Nephron progenitor cell (in vitro differentiated cells): ENCODE results near the gene NAV1.
A peak's percentile ranks its signal among the peaks of the same experiment; 100 is the strongest.
"Not testable (repeated sequence)": the region's sequence is repeated elsewhere in the genome, so short reads cannot be mapped to it uniquely, and the experiment has no call there.

Experiments used
- DNase-seq: peaks from one replicate; pipeline ENCODE4 v3.0.0; 2021
- H3K27ac Mint-ChIP-seq: 2 replicates; pipeline ENCODE4 v1.8.0; 2021; ENCODE audit warnings: mild to moderate bottlenecking, moderate library complexity, mixed read lengths
- H3K27me3 Mint-ChIP-seq: 2 replicates; pipeline ENCODE4 v1.8.0; 2021; ENCODE audit warnings: mild to moderate bottlenecking, low read depth, mixed read lengths; ENCODE audit not compliant: poor library complexity
- H3K36me3 Mint-ChIP-seq: 2 replicates; pipeline ENCODE4 v1.8.0; 2021; ENCODE audit warnings: low read depth, mixed read lengths
- H3K4me1 Mint-ChIP-seq: 2 replicates; pipeline ENCODE4 v1.8.0; 2021; ENCODE audit warnings: mixed read lengths
- H3K4me3 Mint-ChIP-seq: 2 replicates; pipeline ENCODE4 v1.8.0; 2021; ENCODE audit warnings: mild to moderate bottlenecking, moderate library complexity, mixed read lengths
- H3K9me3 Mint-ChIP-seq: 2 replicates; pipeline ENCODE4 v1.8.0; 2021; ENCODE audit warnings: mild to moderate bottlenecking, moderate library complexity, mixed read lengths
- TF ChIP-seq, protein P1 (sequence below): fragments of 200-600 bp; sonication (generic); IDR thresholded peaks from 2 replicates; pipeline ENCODE4 v1.5.0; 2021; ENCODE audit warnings: antibody characterized with exemption

Gene NAV1

DNA sequence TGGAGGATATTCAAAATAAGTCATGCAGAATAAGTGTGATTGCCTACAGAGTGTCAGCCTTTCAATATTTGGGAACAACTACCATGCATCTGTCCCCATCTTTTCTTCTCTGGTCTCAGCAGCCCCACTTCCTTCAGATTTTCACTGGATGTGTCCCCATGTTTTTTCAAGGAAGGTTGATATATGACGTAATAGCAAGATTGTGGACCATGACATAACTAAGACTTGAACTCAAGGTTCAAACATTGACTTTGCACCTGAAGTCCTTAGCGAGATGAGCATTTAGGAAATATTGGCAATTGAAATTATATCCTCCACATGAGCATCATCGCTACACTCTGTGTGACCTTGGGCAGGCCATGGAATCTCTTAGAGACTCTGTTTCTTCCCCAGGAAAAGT, 5.8 kb downstream of the NAV1 start:
- TF ChIP-seq, protein P1, sequence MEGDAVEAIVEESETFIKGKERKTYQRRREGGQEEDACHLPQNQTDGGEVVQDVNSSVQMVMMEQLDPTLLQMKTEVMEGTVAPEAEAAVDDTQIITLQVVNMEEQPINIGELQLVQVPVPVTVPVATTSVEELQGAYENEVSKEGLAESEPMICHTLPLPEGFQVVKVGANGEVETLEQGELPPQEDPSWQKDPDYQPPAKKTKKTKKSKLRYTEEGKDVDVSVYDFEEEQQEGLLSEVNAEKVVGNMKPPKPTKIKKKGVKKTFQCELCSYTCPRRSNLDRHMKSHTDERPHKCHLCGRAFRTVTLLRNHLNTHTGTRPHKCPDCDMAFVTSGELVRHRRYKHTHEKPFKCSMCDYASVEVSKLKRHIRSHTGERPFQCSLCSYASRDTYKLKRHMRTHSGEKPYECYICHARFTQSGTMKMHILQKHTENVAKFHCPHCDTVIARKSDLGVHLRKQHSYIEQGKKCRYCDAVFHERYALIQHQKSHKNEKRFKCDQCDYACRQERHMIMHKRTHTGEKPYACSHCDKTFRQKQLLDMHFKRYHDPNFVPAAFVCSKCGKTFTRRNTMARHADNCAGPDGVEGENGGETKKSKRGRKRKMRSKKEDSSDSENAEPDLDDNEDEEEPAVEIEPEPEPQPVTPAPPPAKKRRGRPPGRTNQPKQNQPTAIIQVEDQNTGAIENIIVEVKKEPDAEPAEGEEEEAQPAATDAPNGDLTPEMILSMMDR, result no peak
- H3K27me3 Mint-ChIP-seq, result peaks cover 78% of the 10 kb centered on the region
- H3K4me1 Mint-ChIP-seq, result peaks cover 20% of the 10 kb centered on the region
- no peak for DNase-seq
- no peaks in the 10 kb centered on the region for H3K9me3 Mint-ChIP-seq
- no peaks in the 10 kb centered on the region for H3K36me3 Mint-ChIP-seq
- H3K4me3 Mint-ChIP-seq, result no peak overlapping the region
- H3K27ac Mint-ChIP-seq, result no peak overlapping the region

DNA sequence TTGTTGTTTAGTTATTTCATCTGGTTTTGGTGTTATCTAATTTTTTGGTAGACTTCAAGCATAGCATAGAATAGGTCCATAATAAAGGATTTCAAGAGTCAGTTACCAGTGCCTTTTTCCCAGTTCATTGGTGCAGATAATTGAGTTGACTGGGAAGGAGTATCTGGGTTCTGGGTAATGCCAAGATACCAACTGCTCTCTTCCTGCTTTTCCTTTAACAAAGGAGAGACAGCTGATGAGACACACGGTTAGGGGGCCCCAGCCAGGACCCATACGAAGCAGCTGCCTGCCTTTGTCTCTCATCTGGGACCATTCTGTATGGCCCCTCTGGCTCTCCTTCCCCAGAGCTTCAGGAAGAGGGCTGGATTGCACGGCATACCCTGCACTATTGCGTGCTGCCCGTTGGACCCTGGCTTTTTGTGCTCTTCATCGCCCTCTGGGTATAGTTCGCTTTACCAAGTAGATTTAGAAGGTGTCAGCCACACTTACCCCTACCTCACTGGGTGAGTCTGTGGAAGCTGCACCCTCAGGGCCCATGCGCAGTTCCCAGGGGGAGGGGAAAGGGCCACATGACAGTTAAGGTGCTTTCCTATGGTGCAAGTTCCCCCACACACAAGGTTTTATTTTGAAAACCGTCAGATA, 7.0 kb downstream of the NAV1 start:
- no peak for DNase-seq
- Mint-ChIP-seq H3K27me3 (peaks cover 68% of the 10 kb centered on the region), H3K27ac (no peak overlapping the region), H3K9me3 (no peaks in the 10 kb centered on the region), H3K4me3 (no peak overlapping the region), H3K4me1 (peaks cover 7% of the 10 kb centered on the region), H3K36me3 (no peaks in the 10 kb centered on the region)
- TF ChIP-seq, protein P1, result no peak

GRCh38 chr1:201549522-201549921, 10.6 kb downstream of the NAV1 start:
- Mint-ChIP-seq H3K4me1 (peaks cover 27% of the 10 kb centered on the region), H3K27me3 (peaks cover 37% of the 10 kb centered on the region)
- not testable (repeated sequence) for H3K27ac Mint-ChIP-seq, DNase-seq, H3K36me3 Mint-ChIP-seq, H3K4me3 Mint-ChIP-seq, H3K9me3 Mint-ChIP-seq

- TF ChIP-seq, protein P1, result no peak
- no peak overlapping the region for H3K4me3 Mint-ChIP-seq
- no peaks in the 10 kb centered on the region for H3K9me3 Mint-ChIP-seq
- H3K27ac Mint-ChIP-seq, result no peak overlapping the region
- H3K4me1 Mint-ChIP-seq, result peaks cover 34% of the 10 kb centered on the region
- DNase-seq, result no peak
- H3K27me3 Mint-ChIP-seq, result peaks cover 28% of the 10 kb centered on the region
- H3K36me3 Mint-ChIP-seq, result no peaks in the 10 kb centered on the region
These were observed 12.2 kb downstream of the NAV1 start for GRCh38 chr1:201551096-201551495.

- DNase-seq, result no peak
- H3K27ac Mint-ChIP-seq, result peak overlapping the region; percentile 44
- H3K27me3 Mint-ChIP-seq, result peaks cover 22% of the 10 kb centered on the region
- no peak overlapping the region for H3K4me3 Mint-ChIP-seq
- TF ChIP-seq, protein P1, result no peak
- no peaks in the 10 kb centered on the region for H3K36me3 Mint-ChIP-seq
- no peaks in the 10 kb centered on the region for H3K9me3 Mint-ChIP-seq
- peaks cover 35% of the 10 kb centered on the region for H3K4me1 Mint-ChIP-seq
These were observed 13.2 kb downstream of the NAV1 start for GRCh38 chr1:201551877-201552731.

GRCh38 chr1:201552941-201553351, 14.0 kb downstream of the NAV1 start:
- Mint-ChIP-seq H3K36me3 (no peaks in the 10 kb centered on the region), H3K9me3 (no peaks in the 10 kb centered on the region), H3K27me3 (peaks cover 20% of the 10 kb centered on the region), H3K27ac (peak overlapping the region; percentile 42), H3K4me3 (no peak overlapping the region), H3K4me1 (peaks cover 36% of the 10 kb centered on the region)
- peak; percentile 30 for DNase-seq
- TF ChIP-seq, protein P1, result no peak
